Sigmoid colon (tissue), 4 donors: Measurements from ENCODE around the gene DOCK3.

ENCODE experiments used
- CTCF ChIP-seq, 4 experiments: fragments of 450-650 bp in 3 of 4; fragments of 200-600 bp in 1 of 4; IDR thresholded peaks; one replicate each; pipeline ENCODE4 v1.5.1; 2016 to 2019; ENCODE audit warnings: antibody characterized with exemption in 4 of 4, mild to moderate bottlenecking in 3 of 4, moderate library complexity in 2 of 4
- EP300 ChIP-seq, 4 donors: sonication (generic); formaldehyde crosslinking; IDR thresholded peaks; one replicate each; pipeline ENCODE4 v1.6.1; 2017; ENCODE audit warnings: antibody characterized with exemption in 4 of 4
- POLR2A ChIP-seq, 2 donors: fragments of 450-650 bp; IDR thresholded peaks; one replicate each; pipeline ENCODE4 v1.6.1; 2016; ENCODE audit warnings: antibody characterized with exemption in 2 of 2, mild to moderate bottlenecking in 2 of 2, moderate library complexity in 2 of 2
- POLR2AphosphoS5 ChIP-seq, 4 donors: sonication (generic); formaldehyde crosslinking; IDR thresholded peaks; one replicate each; pipeline ENCODE4 v1.6.1; 2017; ENCODE audit warnings: antibody characterized with exemption in 4 of 4

- TF ChIP-seq CTCF (IDR thresholded peaks at IDR 0.05) (no peak), POLR2A (IDR thresholded peaks at IDR 0.05) (no peak), POLR2AphosphoS5 (IDR thresholded peaks at IDR 0.05) (no peak), EP300 (IDR thresholded peaks at IDR 0.05) (no peak)
Observed at GRCh38 chr3:51362476-51362875, 687.7 kb downstream of the DOCK3 start.
